ENCODE results near the gene NAPEPLD.
"Not testable (repeated sequence)": the region's sequence is repeated elsewhere in the genome, so short reads cannot be mapped to it uniquely, and the experiment has no call there.

NAPEPLD gene

DNA sequence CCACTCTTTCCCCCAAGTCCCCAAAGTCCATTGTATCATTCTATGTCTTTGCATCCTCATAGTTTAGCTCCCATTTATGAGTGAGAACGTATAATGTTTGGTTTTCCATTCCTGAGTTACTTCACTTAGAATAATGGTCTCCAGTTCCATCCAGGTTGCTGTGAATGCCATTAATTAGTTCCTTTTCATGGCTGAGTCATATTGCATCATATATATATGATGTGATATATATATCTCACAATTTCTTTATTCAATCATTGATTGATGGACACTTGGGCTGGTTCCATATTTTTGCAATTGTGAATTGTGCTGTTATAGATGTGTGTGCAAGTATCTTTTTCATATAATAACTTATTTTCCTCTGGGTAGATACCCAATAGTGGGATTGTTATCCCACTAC, 92.9 kb downstream of the NAPEPLD start:
- not testable (repeated sequence) for H4K8ac ChIP-seq (ENCODE audit: low read depth, low read length); H3K4me1 ChIP-seq (ENCODE audit: control insufficient read depth in 1 of 2, insufficient read depth in 2 of 2, low read length in 2 of 2); H3K9ac ChIP-seq (ENCODE audit: low read length); H3K23ac ChIP-seq (ENCODE audit: low read length); H3K79me2 ChIP-seq (ENCODE audit: control insufficient read depth, insufficient read depth, low read length, poor library complexity); H4K91ac ChIP-seq (ENCODE audit: low read depth, low read length); H3K27ac ChIP-seq (ENCODE audit: low read depth, low read length); H3K14ac ChIP-seq (ENCODE audit: low read length); H3K4me2 ChIP-seq (ENCODE audit: low read length); H3K9me3 ChIP-seq (ENCODE audit: insufficient read depth, low read depth, low read length); H2AK5ac ChIP-seq (ENCODE audit: low read length); DNase-seq; H3K18ac ChIP-seq (ENCODE audit: low read length); H2BK120ac ChIP-seq (ENCODE audit: insufficient read depth, low read length, poor library complexity); H2BK12ac ChIP-seq (ENCODE audit: low read length); H3K27me3 ChIP-seq (ENCODE audit: insufficient read depth, low read length); H4K12ac ChIP-seq (ENCODE audit: low read depth, low read length); H3K36me3 ChIP-seq (ENCODE audit: control insufficient read depth in 1 of 2, insufficient read depth in 2 of 2, low read length in 2 of 2); H3K4me3 ChIP-seq (ENCODE audit: low read depth, low read length); H3K4ac ChIP-seq (ENCODE audit: low read depth, low read length); H2AFZ ChIP-seq (ENCODE audit: insufficient read depth, low read length, poor library complexity); H2BK5ac ChIP-seq (ENCODE audit: low read depth, low read length, poor library complexity); H3K79me1 ChIP-seq (ENCODE audit: low read length)
- WGBS (ENCODE audit: extremely low coverage, insufficient coverage, insufficient read length), result no CpG with 5 or more reads among the region's 1 CpG

GRCh38 chr7:103051519-103051918, 97.4 kb downstream of the NAPEPLD start:
- H3K4me1 ChIP-seq (ENCODE audit: control insufficient read depth in 1 of 2, insufficient read depth in 2 of 2, low read length in 2 of 2), result no peaks in the 10 kb centered on the region
- H3K23ac ChIP-seq (ENCODE audit: low read length), result no peak overlapping the region
- no peak overlapping the region for H3K9ac ChIP-seq (ENCODE audit: low read length)
- H3K4me2 ChIP-seq (ENCODE audit: low read length), result no peak overlapping the region
- H3K27ac ChIP-seq (ENCODE audit: low read depth, low read length), result no peak overlapping the region
- no peaks in the 10 kb centered on the region for H3K36me3 ChIP-seq (ENCODE audit: control insufficient read depth in 1 of 2, insufficient read depth in 2 of 2, low read length in 2 of 2)
- no peak overlapping the region for H2BK120ac ChIP-seq (ENCODE audit: insufficient read depth, low read length, poor library complexity)
- H2AK5ac ChIP-seq (ENCODE audit: low read length), result no peak overlapping the region
- no peak overlapping the region for H2BK5ac ChIP-seq (ENCODE audit: low read depth, low read length, poor library complexity)
- H3K4ac ChIP-seq (ENCODE audit: low read depth, low read length), result no peak overlapping the region
- H3K4me3 ChIP-seq (ENCODE audit: low read depth, low read length), result no peak overlapping the region
- no CpG with 5 or more reads among the region's 6 CpGs for WGBS (ENCODE audit: extremely low coverage, insufficient coverage, insufficient read length)
- no peak overlapping the region for H4K12ac ChIP-seq (ENCODE audit: low read depth, low read length)
- no peaks in the 10 kb centered on the region for H3K27me3 ChIP-seq (ENCODE audit: insufficient read depth, low read length)
- no peak for DNase-seq
- no peak overlapping the region for H4K8ac ChIP-seq (ENCODE audit: low read depth, low read length)
- no peaks in the 10 kb centered on the region for H3K79me2 ChIP-seq (ENCODE audit: control insufficient read depth, insufficient read depth, low read length, poor library complexity)
- H4K91ac ChIP-seq (ENCODE audit: low read depth, low read length), result no peak overlapping the region
- H3K79me1 ChIP-seq (ENCODE audit: low read length), result no peaks in the 10 kb centered on the region
- peaks cover 3% of the 10 kb centered on the region for H3K9me3 ChIP-seq (ENCODE audit: insufficient read depth, low read depth, low read length)
- H2BK12ac ChIP-seq (ENCODE audit: low read length), result no peak overlapping the region
- H3K18ac ChIP-seq (ENCODE audit: low read length), result no peak overlapping the region
- no peak overlapping the region for H2AFZ ChIP-seq (ENCODE audit: insufficient read depth, low read length, poor library complexity)
- H3K14ac ChIP-seq (ENCODE audit: low read length), result no peak overlapping the region

Data from trophoblast cell (in vitro differentiated cells and primary cell).